HepG2 (cell line): ENCODE results near the gene FAM222B. TPM values are rescaled to one million over a fixed set of nuclear protein-coding genes. Genes with fewer than 3 reads are reported as not detected.

Source experiments
- E2F1 ChIP-seq: sonication (generic); formaldehyde crosslinking; IDR thresholded peaks from 2 replicates; pipeline ENCODE4 v1.5.0; 2020; ENCODE audit warnings: missing genetic modification reagents
- FOXA3 ChIP-seq: IDR thresholded peaks from 2 replicates; pipeline ENCODE4 v1.6.1; 2016; ENCODE audit warnings: missing genetic modification reagents, missing compliant biosample characterization
- HHEX ChIP-seq: IDR thresholded peaks from 2 replicates; pipeline ENCODE4 v1.6.1; 2016; ENCODE audit warnings: control low read depth
- MTF2 ChIP-seq: sonication (generic); formaldehyde crosslinking; IDR thresholded peaks from 2 replicates; pipeline ENCODE4 v1.5.0; 2020; ENCODE audit warnings: missing genetic modification reagents, borderline replicate concordance
- POLR2G ChIP-seq: fragments of 200-400 bp; formaldehyde crosslinking; IDR thresholded peaks from 2 replicates; pipeline ENCODE4 v1.6.1; 2018; ENCODE audit warnings: mild to moderate bottlenecking, low read depth, low read length, moderate library complexity
- SAP130 ChIP-seq: IDR thresholded peaks from 2 replicates; pipeline ENCODE4 v1.6.1; 2016; ENCODE audit warnings: low read depth
- SSRP1 ChIP-seq: IDR thresholded peaks from 2 replicates; pipeline ENCODE4 v1.6.1; 2016; ENCODE audit warnings: control low read depth
- TARDBP ChIP-seq: sonication (generic); formaldehyde crosslinking; IDR thresholded peaks from 2 replicates; pipeline ENCODE4 v1.8.0; 2022; ENCODE audit warnings: mild to moderate bottlenecking, missing genetic modification reagents
- TFAP4 ChIP-seq: sonication (generic); IDR thresholded peaks from 2 replicates; pipeline ENCODE4 v1.6.1; 2016; ENCODE audit warnings: low read depth, borderline replicate concordance
- THAP7 ChIP-seq: sonication (generic); formaldehyde crosslinking; IDR thresholded peaks from 2 replicates; pipeline ENCODE4 v1.8.1; 2023; ENCODE audit warnings: mild to moderate bottlenecking, missing genetic modification reagents
- ZKSCAN1 ChIP-seq: fragments of 150-350 bp; IDR thresholded peaks from 2 replicates; pipeline ENCODE4 v1.6.1; 2014; ENCODE audit warnings: low read length
- ZNF142 ChIP-seq: sonication (generic); formaldehyde crosslinking; IDR thresholded peaks from 2 replicates; pipeline ENCODE4 v1.4.0; 2020; ENCODE audit warnings: missing genetic modification reagents
- ZNF232 ChIP-seq: sonication (generic); formaldehyde crosslinking; IDR thresholded peaks from 2 replicates; pipeline ENCODE4 v1.4.0; 2020; ENCODE audit warnings: missing genetic modification reagents, borderline replicate concordance
- ZNF552 ChIP-seq: sonication (generic); formaldehyde crosslinking; IDR thresholded peaks from 2 replicates; pipeline ENCODE4 v1.9.0; 2022; ENCODE audit warnings: missing genetic modification reagents, mild to moderate bottlenecking, borderline replicate concordance
- ZNF644 ChIP-seq: IDR thresholded peaks from 2 replicates; pipeline ENCODE4 v1.6.1; 2016; ENCODE audit warnings: low read depth
- ZNF770 ChIP-seq: sonication (generic); formaldehyde crosslinking; IDR thresholded peaks from 2 replicates; pipeline ENCODE4 v1.5.0; 2020; ENCODE audit warnings: mild to moderate bottlenecking, missing genetic modification reagents
- ZUFSP ChIP-seq: sonication (generic); formaldehyde crosslinking; IDR thresholded peaks from 2 replicates; pipeline ENCODE4 v1.9.0; 2021; ENCODE audit warnings: missing genetic modification reagents, mild to moderate bottlenecking, borderline replicate concordance
- polyA plus RNA-seq, 8 experiments: library from polyadenylated mRNA; depleted of rRNA in 3 of 8; stranded (reverse) in 7 of 8; unstranded in 1 of 8; fragments of >200 nt; fragmentation: Illumina TruSeq in 4 of 8; extraction: Trizol in 4 of 8; gene quantifications; 2 replicates each; pipeline versions ENCODE4 v1.2.1 to v1.2.3, GENCODE V29; 2011 to 2016; ENCODE audit warnings: low read depth in 4 of 8, missing spikeins in 1 of 8, mixed read lengths in 1 of 8; ENCODE audit not compliant: insufficient read depth in 1 of 8
- total RNA-seq, 5 experiments: library from RNA; depleted of rRNA; stranded (reverse); fragments of >200 nt; fragmentation: Illumina TruSeq; extraction: Trizol; gene quantifications; 2 replicates each; pipeline ENCODE4 v1.2.3, GENCODE V29; 2016; ENCODE audit warnings: low read depth in 1 of 5

The FAM222B gene
- total and polyA plus RNA-seq, 2 of the 13 experiments (the other 11 are each of a cell fraction or from before 2014, with no cell fraction given): 3.5 to 7.3 TPM

- TF ChIP-seq E2F1 (CRISPR knock-in tag) (no peak; the same call in 1 of the 2 replicates), FOXA3 (CRISPR knock-in tag) (0 out of 2 replicates have a peak, but pooled peaks have one; percentile 4), ZNF232 (CRISPR knock-in tag) (no peak), TFAP4 (no peak), SAP130 (CRISPR knock-in tag) (peak; percentile 56), POLR2G (peak; percentile 75), MTF2 (CRISPR knock-in tag) (no peak), THAP7 (CRISPR knock-in tag) (no peak), SSRP1 (no peak), ZUFSP (CRISPR knock-in tag) (no peak), HHEX (CRISPR knock-in tag) (no peak), ZNF770 (CRISPR knock-in tag) (no peak), ZNF644 (CRISPR knock-in tag) (no peak), TARDBP (CRISPR knock-in tag) (peak; percentile 45; the same call in 1 of the 2 replicates), ZKSCAN1 (no peak), ZNF552 (CRISPR knock-in tag) (no peak), ZNF142 (CRISPR knock-in tag) (no peak)
Measured at GRCh38 chr17:28728364-28729200, 114.0 kb downstream of the FAM222B start, which contains the start of gene NEK8 (continued).
